ENCODE measurements around the gene KDM6B. TPM values are rescaled to one million over a fixed set of nuclear protein-coding genes. Genes with fewer than 3 reads are reported as not detected.

The KDM6B gene
- total RNA-seq, 6 experiments from 2014 or later = 6.1 to 12.8 (median 10.9) TPM

DNA sequence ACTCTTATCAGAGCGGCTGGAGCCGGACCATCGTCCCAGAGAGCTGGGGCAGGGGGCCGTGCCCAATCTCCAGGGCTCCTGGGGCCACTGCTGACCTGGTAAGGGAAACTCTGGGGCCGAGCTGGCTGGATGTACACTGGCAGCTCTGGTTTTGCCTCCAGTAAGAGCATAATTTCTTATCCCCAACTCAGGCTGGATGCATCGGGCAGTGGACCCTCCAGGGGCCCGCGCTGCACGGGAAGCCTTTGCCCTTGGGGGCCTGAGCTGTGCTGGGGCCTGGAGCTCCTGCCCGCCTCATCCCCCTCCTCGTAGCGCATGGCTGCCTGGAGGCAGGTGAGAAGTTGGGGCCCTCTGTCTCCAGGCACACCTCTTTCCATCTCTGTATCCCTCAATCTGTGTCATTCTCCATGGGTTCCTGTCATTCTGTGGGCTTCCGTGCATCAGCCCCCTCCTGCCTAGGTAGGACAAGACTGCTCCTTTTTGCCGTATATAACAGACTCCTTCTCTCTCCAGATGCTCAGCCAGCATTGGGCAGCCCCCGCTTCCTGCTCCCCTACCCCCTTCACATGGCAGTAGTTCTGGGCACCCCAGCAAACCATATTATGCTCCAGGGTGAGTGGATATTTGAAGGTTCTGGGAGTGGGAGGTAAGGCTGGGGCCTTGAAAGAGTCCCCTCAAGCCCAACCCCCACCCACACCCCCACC, 11.5 kb downstream of the KDM6B start:
- peaks cover 0 to 19% (median 8%) of the 10 kb centered on the region in 4 donors for H3K4me1 ChIP-seq
- H3K27ac ChIP-seq = peak overlapping the region in 2 of 3 donors; percentile 99
- TF ChIP-seq POLR2A (IDR thresholded peaks at IDR 0.05) = no peak
- intact Hi-C loops (cut with DNase I) = no loop called here
- H3K36me3 ChIP-seq = peaks cover 0 to 37% (median 16%) of the 10 kb centered on the region in 4 donors
- peak overlapping the region; percentile 73 to 98 (median 81) for H3K4me3 ChIP-seq
- 90% methylated on average over 2 of the region's 15 CpGs for WGBS (ENCODE audit: insufficient coverage, low coverage, low lambda C conversion rate, missing lambda C conversion rate)
- no peaks in the 10 kb centered on the region for H3K9me3 ChIP-seq
- H3K27me3 ChIP-seq = no peaks in the 10 kb centered on the region
- peak in 2 of 3 donors; percentile 36 to 50 for DNase-seq
- no peak for ATAC-seq

DNA sequence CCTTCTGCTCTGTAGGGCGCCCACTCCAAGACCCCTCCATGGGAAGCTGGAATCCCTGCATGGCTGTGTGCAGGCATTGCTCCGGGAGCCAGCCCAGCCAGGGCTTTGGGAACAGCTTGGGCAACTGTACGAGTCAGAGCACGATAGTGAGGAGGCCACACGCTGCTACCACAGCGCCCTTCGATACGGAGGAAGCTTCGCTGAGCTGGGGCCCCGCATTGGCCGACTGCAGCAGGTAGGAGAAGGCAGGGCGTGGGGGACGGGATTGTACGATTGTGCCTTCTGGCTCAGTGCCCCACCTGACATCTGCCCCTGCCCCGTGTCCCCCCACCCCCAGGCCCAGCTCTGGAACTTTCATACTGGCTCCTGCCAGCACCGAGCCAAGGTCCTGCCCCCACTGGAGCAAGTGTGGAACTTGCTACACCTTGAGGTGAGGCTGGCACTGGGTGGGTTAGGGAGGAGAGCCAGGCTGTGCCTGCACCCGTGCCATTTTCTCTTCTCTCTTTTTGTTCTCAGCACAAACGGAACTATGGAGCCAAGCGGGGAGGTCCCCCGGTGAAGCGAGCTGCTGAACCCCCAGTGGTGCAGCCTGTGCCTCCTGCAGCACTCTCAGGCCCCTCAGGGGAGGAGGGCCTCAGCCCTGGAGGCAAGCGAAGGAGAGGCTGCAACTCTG, 12.2 kb downstream of the KDM6B start:
- Histone ChIP-seq H3K4me1 (peaks cover 0 to 12% (median 5%) of the 10 kb centered on the region in 4 donors), H3K4me3 (no peak overlapping the region), H3K27ac (no peak overlapping the region), H3K36me3 (peaks cover 0 to 41% (median 17%) of the 10 kb centered on the region in 4 donors), H3K9me3 (no peaks in the 10 kb centered on the region), H3K27me3 (no peaks in the 10 kb centered on the region)
- intact Hi-C loops (cut with DNase I) = no loop called here
- no peak for ATAC-seq
- peak in 2 of 3 donors; percentile 23 to 50 for DNase-seq
- no peak for TF ChIP-seq POLR2A (IDR thresholded peaks at IDR 0.05)
- TF ChIP-seq, protein P1, sequence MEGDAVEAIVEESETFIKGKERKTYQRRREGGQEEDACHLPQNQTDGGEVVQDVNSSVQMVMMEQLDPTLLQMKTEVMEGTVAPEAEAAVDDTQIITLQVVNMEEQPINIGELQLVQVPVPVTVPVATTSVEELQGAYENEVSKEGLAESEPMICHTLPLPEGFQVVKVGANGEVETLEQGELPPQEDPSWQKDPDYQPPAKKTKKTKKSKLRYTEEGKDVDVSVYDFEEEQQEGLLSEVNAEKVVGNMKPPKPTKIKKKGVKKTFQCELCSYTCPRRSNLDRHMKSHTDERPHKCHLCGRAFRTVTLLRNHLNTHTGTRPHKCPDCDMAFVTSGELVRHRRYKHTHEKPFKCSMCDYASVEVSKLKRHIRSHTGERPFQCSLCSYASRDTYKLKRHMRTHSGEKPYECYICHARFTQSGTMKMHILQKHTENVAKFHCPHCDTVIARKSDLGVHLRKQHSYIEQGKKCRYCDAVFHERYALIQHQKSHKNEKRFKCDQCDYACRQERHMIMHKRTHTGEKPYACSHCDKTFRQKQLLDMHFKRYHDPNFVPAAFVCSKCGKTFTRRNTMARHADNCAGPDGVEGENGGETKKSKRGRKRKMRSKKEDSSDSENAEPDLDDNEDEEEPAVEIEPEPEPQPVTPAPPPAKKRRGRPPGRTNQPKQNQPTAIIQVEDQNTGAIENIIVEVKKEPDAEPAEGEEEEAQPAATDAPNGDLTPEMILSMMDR (IDR thresholded peaks at IDR 0.05) = no peak
- 81% methylated on average over 5 of the region's 22 CpGs for WGBS (ENCODE audit: insufficient coverage, low coverage, low lambda C conversion rate, missing lambda C conversion rate)

DNA sequence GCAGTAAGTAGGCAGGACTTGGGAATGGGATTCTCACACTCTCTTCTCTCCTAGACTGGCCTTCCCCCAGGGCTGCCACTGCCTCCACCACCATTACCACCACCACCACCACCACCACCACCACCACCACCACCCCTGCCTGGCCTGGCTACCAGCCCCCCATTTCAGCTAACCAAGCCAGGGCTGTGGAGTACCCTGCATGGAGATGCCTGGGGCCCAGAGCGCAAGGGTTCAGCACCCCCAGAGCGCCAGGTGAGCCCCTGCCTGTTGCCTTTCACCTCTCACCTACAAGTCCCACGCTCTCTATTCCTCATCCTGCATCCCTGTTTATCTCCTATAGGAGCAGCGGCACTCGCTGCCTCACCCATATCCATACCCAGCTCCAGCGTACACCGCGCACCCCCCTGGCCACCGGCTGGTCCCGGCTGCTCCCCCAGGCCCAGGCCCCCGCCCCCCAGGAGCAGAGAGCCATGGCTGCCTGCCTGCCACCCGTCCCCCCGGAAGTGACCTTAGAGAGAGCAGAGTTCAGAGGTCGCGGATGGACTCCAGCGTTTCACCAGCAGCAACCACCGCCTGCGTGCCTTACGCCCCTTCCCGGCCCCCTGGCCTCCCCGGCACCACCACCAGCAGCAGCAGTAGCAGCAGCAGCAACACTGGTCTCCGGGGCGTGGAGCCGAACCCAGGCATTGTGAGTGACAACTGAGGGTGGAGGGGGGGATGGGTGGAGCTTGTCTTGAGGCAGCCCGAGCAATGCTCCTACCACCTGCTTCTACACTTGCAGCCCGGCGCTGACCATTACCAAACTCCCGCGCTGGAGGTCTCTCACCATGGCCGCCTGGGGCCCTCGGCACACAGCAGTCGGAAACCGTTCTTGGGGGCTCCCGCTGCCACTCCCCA, 13.0 kb downstream of the KDM6B start:
- peak in 2 of 3 donors; percentile 20 to 53 for DNase-seq
- no peaks in the 10 kb centered on the region for H3K9me3 ChIP-seq
- WGBS (ENCODE audit: insufficient coverage, low coverage, low lambda C conversion rate, missing lambda C conversion rate) = 59% methylated on average over 13 of the region's 34 CpGs
- H3K4me1 ChIP-seq = peaks cover 0 to 10% (median 4%) of the 10 kb centered on the region in 4 donors
- intact Hi-C loops (cut with DNase I) = no loop called here
- H3K4me3 ChIP-seq = no peak overlapping the region
- no peak for ATAC-seq
- peaks cover 0 to 48% (median 18%) of the 10 kb centered on the region in 4 donors for H3K36me3 ChIP-seq
- H3K27me3 ChIP-seq = no peaks in the 10 kb centered on the region
- no peak for TF ChIP-seq POLR2A (IDR thresholded peaks at IDR 0.05)
- TF ChIP-seq, protein P1 (IDR thresholded peaks at IDR 0.05) = no peak
- no peak overlapping the region for H3K27ac ChIP-seq

DNA sequence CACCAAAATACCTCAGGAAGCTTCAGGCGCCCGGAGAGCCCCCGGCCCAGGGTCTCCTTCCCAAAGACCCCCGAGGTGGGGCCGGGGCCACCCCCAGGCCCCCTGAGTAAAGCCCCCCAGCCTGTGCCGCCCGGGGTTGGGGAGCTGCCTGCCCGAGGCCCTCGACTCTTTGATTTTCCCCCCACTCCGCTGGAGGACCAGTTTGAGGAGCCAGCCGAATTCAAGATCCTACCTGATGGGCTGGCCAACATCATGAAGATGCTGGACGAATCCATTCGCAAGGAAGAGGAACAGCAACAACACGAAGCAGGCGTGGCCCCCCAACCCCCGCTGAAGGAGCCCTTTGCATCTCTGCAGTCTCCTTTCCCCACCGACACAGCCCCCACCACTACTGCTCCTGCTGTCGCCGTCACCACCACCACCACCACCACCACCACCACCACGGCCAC, 14.1 kb downstream of the KDM6B start:
- DNase-seq (peak in 1 of 3 donors; percentile 50), ATAC-seq (no peak)
- TF ChIP-seq, protein P1 (IDR thresholded peaks at IDR 0.05) = no peak
- no CpG with 5 or more reads among the region's 20 CpGs for WGBS (ENCODE audit: insufficient coverage, low coverage, low lambda C conversion rate, missing lambda C conversion rate)
- H3K9me3 ChIP-seq = no peaks in the 10 kb centered on the region
- peaks cover 0 to 10% (median 4%) of the 10 kb centered on the region in 4 donors for H3K4me1 ChIP-seq
- no peak overlapping the region for H3K4me3 ChIP-seq
- intact Hi-C loops (cut with DNase I) = no loop called here
- peaks cover 0 to 59% (median 23%) of the 10 kb centered on the region in 4 donors for H3K36me3 ChIP-seq
- no peak overlapping the region for H3K27ac ChIP-seq
- H3K27me3 ChIP-seq = no peaks in the 10 kb centered on the region
